SK-N-SH (cell line): Measurements from ENCODE around the gene C1QTNF2. TPM values are rescaled to one million over a fixed set of nuclear protein-coding genes. Genes with fewer than 3 reads are reported as not detected.
A peak's percentile ranks its signal among the peaks of the same experiment; 100 is the strongest.

Source experiments
- CTCF ChIA-PET: fragments of 300-600, 350-600 bp; formaldehyde crosslinking; extraction: SDS; loops from one replicate; lab custom pipeline; 2021; lab: Yijun Ruan, JAX
- POLR2A ChIA-PET: fragments of 350-600 bp; sonication (Branson Sonifier 250); formaldehyde crosslinking; extraction: SDS; loops from one replicate; lab custom pipeline; 2020; ENCODE audit warnings: antibody characterized with exemption, inconsistent platforms; lab: Yijun Ruan, JAX
- DNase-seq: peaks from one replicate; pipeline ENCODE4 v3.0.0; 2012
- H2AFZ ChIP-seq: fragments of 200-600 bp; sonication (generic); 2 replicates; pipeline ENCODE4 v1.8.1; 2016; ENCODE audit warnings: antibody characterized with exemption, mild to moderate bottlenecking, low read depth
- H3F3A ChIP-seq: fragments of 200-600 bp; sonication (generic); replicated peaks from 2 replicates; pipeline ENCODE3; 2016; ENCODE audit warnings: antibody characterized with exemption, mild to moderate bottlenecking; ENCODE audit not compliant: insufficient read depth
- H3K27ac ChIP-seq, 2 experiments: fragments of 200-500 bp in 1 of 2; fragments of 200-600 bp in 1 of 2; sonication (Bioruptor generic) in 1 of 2; sonication (generic), shearing (Covaris generic) in 1 of 2; 2 replicates each; pipeline versions ENCODE4 v1.5.1 to v1.6.1; 2014 to 2016; ENCODE audit warnings: low read depth in 2 of 2, inconsistent platforms in 1 of 2, low read length in 1 of 2, mild to moderate bottlenecking in 1 of 2, mixed read lengths in 1 of 2
- H3K27me3 ChIP-seq: fragments of 200-600 bp; sonication (generic), shearing (Covaris generic); 2 replicates; pipeline ENCODE4 v1.6.1; 2016; ENCODE audit warnings: mixed run types; ENCODE audit not compliant: insufficient read depth
- H3K36me3 ChIP-seq, 2 experiments: fragments of 200-500 bp in 1 of 2; fragments of 200-600 bp in 1 of 2; sonication (Bioruptor generic) in 1 of 2; sonication (generic) in 1 of 2; replicated peaks in 1 of 2; 2 replicates each; pipeline versions ENCODE3 to v1.5.1; 2014 to 2016; ENCODE audit warnings: low read length in 1 of 2, mild to moderate bottlenecking in 1 of 2; ENCODE audit not compliant: insufficient read depth in 2 of 2, control insufficient read depth in 1 of 2
- H3K4me1 ChIP-seq, 2 experiments: fragments of 200-500 bp in 1 of 2; fragments of 200-600 bp in 1 of 2; sonication (Bioruptor generic) in 1 of 2; sonication (generic), shearing (Covaris generic) in 1 of 2; 2 replicates each; pipeline versions ENCODE4 v1.5.1 to v1.6.1; 2014 to 2016; ENCODE audit warnings: low read depth in 1 of 2, low read length in 1 of 2, mixed run types in 1 of 2; ENCODE audit not compliant: insufficient read depth in 2 of 2, control insufficient read depth in 1 of 2
- H3K4me2 ChIP-seq: fragments of 200-600 bp; sonication (generic), shearing (Covaris generic); 2 replicates; pipeline ENCODE4 v1.6.1; 2017; ENCODE audit warnings: mixed run types
- H3K4me3 ChIP-seq, 2 experiments: fragments of 200-500 bp in 1 of 2; fragments of 200-600 bp in 1 of 2; sonication (Bioruptor generic) in 1 of 2; sonication (generic), shearing (Covaris generic) in 1 of 2; 2 replicates each; pipeline versions ENCODE4 v1.5.1 to v1.8.1; 2014 to 2016; ENCODE audit warnings: low read depth in 2 of 2, inconsistent platforms in 1 of 2, low read length in 1 of 2, mild to moderate bottlenecking in 1 of 2, mixed read lengths in 1 of 2, moderate library complexity in 1 of 2
- H3K79me2 ChIP-seq: fragments of 200-600 bp; sonication (generic); 2 replicates; pipeline ENCODE4 v1.8.1; 2017; ENCODE audit warnings: mild to moderate bottlenecking; ENCODE audit not compliant: insufficient read depth
- H3K9ac ChIP-seq: fragments of 200-600 bp; sonication (generic); 2 replicates; pipeline ENCODE4 v1.6.1; 2017; ENCODE audit warnings: mixed run types
- H3K9me2 ChIP-seq: fragments of 200-600 bp; sonication (generic); 2 replicates; pipeline ENCODE4 v1.6.1; 2017; ENCODE audit warnings: mixed run types
- H3K9me3 ChIP-seq: fragments of 200-600 bp; sonication (generic); 2 replicates; pipeline ENCODE4 v1.6.1; 2017; ENCODE audit warnings: mixed run types, mild to moderate bottlenecking, moderate library complexity
- H4K20me1 ChIP-seq: fragments of 200-600 bp; sonication (generic); 2 replicates; pipeline ENCODE4 v1.6.1; 2017; ENCODE audit warnings: mild to moderate bottlenecking, mixed run types; ENCODE audit not compliant: insufficient read depth
- ELF1 ChIP-seq: IDR thresholded peaks from 2 replicates; pipeline ENCODE4 v1.4.0; 2012
- EP300 ChIP-seq, 2 experiments: IDR thresholded peaks; 2 replicates each; pipeline versions ENCODE4 v1.4.0 to v1.6.1; 2012; ENCODE audit warnings: borderline replicate concordance in 1 of 2, low read depth in 1 of 2, low read length in 1 of 2
- GATA2 ChIP-seq: sonication (generic); formaldehyde crosslinking; IDR thresholded peaks from 2 replicates; pipeline ENCODE4 v1.5.0; 2020; ENCODE audit warnings: mild to moderate bottlenecking, missing genetic modification reagents
- IRF3 ChIP-seq: fragments of 150-350 bp; IDR thresholded peaks from 2 replicates; pipeline ENCODE4 v1.6.1; 2016; ENCODE audit warnings: mild to moderate bottlenecking, low read depth, low read length
- JUND ChIP-seq: IDR thresholded peaks from 2 replicates; pipeline ENCODE4 v1.4.0; 2012
- MAX ChIP-seq: IDR thresholded peaks from 2 replicates; pipeline ENCODE4 v1.4.0; 2012; ENCODE audit warnings: low read depth
- NFIC ChIP-seq: IDR thresholded peaks from 2 replicates; pipeline ENCODE4 v1.4.0; 2012; ENCODE audit warnings: borderline replicate concordance
- PBX3 ChIP-seq: IDR thresholded peaks from 2 replicates; pipeline ENCODE4; 2012
- POLR2AphosphoS5 ChIP-seq: IDR thresholded peaks from 2 replicates; pipeline ENCODE4 v1.6.1; 2012; ENCODE audit warnings: low read depth, low read length
- REST ChIP-seq: IDR thresholded peaks from 2 replicates; pipeline ENCODE4 v1.6.1; 2012; ENCODE audit warnings: mild to moderate bottlenecking, low read depth, low read length, moderate library complexity
- TEAD4 ChIP-seq: IDR thresholded peaks from 2 replicates; pipeline ENCODE4 v1.4.0; 2012; ENCODE audit warnings: mild to moderate bottlenecking, borderline replicate concordance; ENCODE audit not compliant: insufficient read depth
- ZBTB33 ChIP-seq: IDR thresholded peaks from 2 replicates; pipeline ENCODE4 v1.4.0; 2012; ENCODE audit warnings: low read depth, borderline replicate concordance
- WGBS: methylation state at CpG from one replicate; pipeline ENCODE4 v1.1.6; 2017; ENCODE audit warnings: low lambda C conversion rate; 5-methylcytosine and 5-hydroxymethylcytosine counted together
- polyA plus RNA-seq, 3 experiments: library from polyadenylated mRNA; depleted of rRNA; stranded (reverse); fragments of >200 nt; gene quantifications; 2 replicates each; pipeline ENCODE4 v1.2.3, GENCODE V29; 2012

C1QTNF2 gene
- polyA plus RNA-seq, 1 of the 3 experiments (the other 2 are of a cell fraction), result 0.67 TPM

- no peak for TF ChIP-seq REST
- TF ChIP-seq, all 33 proteins: peak for 0
Observed at GRCh38 chr5:160354666-160355065, 15.8 kb downstream of the C1QTNF2 start (continued).

GRCh38 chr5:160353379-160353778, 17.0 kb downstream of the C1QTNF2 start:
- POLR2A ChIA-PET, result interaction anchor here (0.6 kb wide), 1 partner anchor 40 kb away, joined by 4 read pairs; no protein-coding TSS in a partner anchor

GRCh38 chr5:160352308-160352707, 18.1 kb downstream of the C1QTNF2 start:
- ChIA-PET CTCF (interaction anchor here (1.0 to 2.8 kb wide), 3 partner anchors 109 to 331 kb away, joined by 3 to 13 read pairs (median 5); no protein-coding TSS in a partner anchor), POLR2A (no interaction called here)
- H3K4me3 ChIP-seq, result no peak overlapping the region
- no peak overlapping the region for H3K4me2 ChIP-seq
- H2AFZ ChIP-seq, result no peak overlapping the region
- H3K9ac ChIP-seq, result no peak overlapping the region
- H4K20me1 ChIP-seq, result no peaks in the 10 kb centered on the region
- no peaks in the 10 kb centered on the region for H3F3A ChIP-seq
- no peaks in the 10 kb centered on the region for H3K9me2 ChIP-seq
- no peaks in the 10 kb centered on the region for H3K79me2 ChIP-seq
- no peak overlapping the region for H3K27ac ChIP-seq
- H3K9me3 ChIP-seq, result no peaks in the 10 kb centered on the region
- no peak for DNase-seq
- WGBS, result 91% methylated on average over 4 of the region's 4 CpGs
- no peaks in the 10 kb centered on the region for H3K4me1 ChIP-seq
- H3K36me3 ChIP-seq, result no peaks in the 10 kb centered on the region
- no peaks in the 10 kb centered on the region for H3K27me3 ChIP-seq
- TF ChIP-seq POLR2AphosphoS5 (no peak), TEAD4 (no peak), JUND (no peak), ELF1 (no peak), GATA2 (CRISPR knock-in tag) (no peak), IRF3 (no peak), EP300 (IDR thresholded peaks at IDR 0.05; ENCODE audit: borderline replicate concordance in 1 of 2, low read depth in 1 of 2, low read length in 1 of 2) (no peak), NFIC (no peak), ZBTB33 (no peak), MAX (no peak)

More at GRCh38 chr5:160353379-160353778, 17.0 kb downstream of the C1QTNF2 start:
- no peaks in the 10 kb centered on the region for H3K79me2 ChIP-seq
- TF ChIP-seq PBX3 (peak; percentile 36; the same call in 1 of the 2 replicates), JUND (no peak)
- TF ChIP-seq, all 33 proteins: peak for 1
- H3K27ac ChIP-seq, result no peak overlapping the region
- DNase-seq, result no peak
- CTCF ChIA-PET, result no interaction called here
- no peaks in the 10 kb centered on the region for H3K9me2 ChIP-seq
- no peaks in the 10 kb centered on the region for H3K27me3 ChIP-seq
- H3K9me3 ChIP-seq, result no peaks in the 10 kb centered on the region
- no peak overlapping the region for H2AFZ ChIP-seq
- H3K4me3 ChIP-seq, result no peak overlapping the region
- H3K4me2 ChIP-seq, result no peak overlapping the region
- H3K9ac ChIP-seq, result no peak overlapping the region
- H4K20me1 ChIP-seq, result no peaks in the 10 kb centered on the region
- 91% methylated on average over 8 of the region's 8 CpGs for WGBS
- H3F3A ChIP-seq, result no peaks in the 10 kb centered on the region
- no peaks in the 10 kb centered on the region for H3K36me3 ChIP-seq
- H3K4me1 ChIP-seq, result no peaks in the 10 kb centered on the region
